Measurements from ENCODE around the gene PAGE5. TPM values are rescaled to one million over a fixed set of nuclear protein-coding genes. Genes with fewer than 3 reads are reported as not detected.

Gene PAGE5, protein sequence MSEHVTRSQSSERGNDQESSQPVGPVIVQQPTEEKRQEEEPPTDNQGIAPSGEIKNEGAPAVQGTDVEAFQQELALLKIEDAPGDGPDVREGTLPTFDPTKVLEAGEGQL
- total RNA-seq: not detected

DNA sequence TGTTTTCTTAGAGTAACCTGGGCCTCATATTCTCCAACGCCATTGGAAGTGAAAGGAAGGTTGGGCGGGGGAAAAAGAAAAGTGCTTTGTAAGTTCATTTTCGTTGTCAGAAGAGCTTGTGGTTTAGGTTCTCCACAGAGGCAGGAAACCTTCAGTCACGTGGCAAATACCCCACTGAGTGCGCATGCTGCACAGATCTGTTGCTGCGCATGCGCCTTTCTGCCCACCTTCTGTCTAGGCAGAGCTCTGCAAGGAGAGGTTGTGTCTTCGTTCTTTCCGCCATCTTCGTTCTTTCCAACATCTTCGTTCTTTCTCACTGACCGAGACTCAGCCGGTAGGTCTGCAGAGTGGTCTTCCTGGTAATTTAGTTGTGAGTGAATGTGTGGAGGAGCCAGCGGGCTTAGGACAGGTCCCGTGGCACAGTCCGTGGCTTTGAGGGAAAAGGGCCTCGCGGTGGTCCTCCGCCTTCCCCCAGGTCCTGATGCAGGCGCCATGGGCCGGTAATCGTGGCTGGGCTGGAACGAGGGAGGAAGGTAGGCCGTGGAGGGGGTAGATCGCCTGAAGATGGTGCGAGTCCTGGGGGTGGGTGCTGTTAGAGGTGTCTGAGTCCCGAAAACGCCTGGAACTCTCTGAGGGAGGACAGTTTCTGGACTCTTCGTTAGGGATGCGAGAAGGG lies at the start of gene PAGE5:
TSS of gene PAGE5 (plus strand) at position 228 of the 676 bp plus-strand sequence. CDS start 1,037 bp downstream, outside the sequence.

DNA sequence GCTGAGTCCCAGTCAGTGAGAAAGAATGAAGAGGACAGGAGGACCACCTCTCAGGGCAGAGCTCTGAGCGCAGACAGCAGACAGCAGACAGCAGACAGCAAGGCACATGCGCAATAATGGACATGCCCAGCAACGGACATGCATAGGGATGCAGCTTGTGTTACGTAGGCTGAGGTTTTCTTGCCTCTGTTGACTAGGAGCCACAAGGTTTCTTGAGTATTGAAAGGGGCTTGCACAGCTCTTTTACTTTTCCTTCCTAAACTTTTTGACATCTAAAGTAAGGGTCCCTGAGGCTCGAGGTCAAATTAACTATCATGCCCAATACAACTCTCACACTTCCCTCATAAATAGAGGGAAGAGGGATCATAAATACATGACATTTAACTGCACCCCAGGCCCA lies 44.7 kb downstream of the PAGE5 start, which contains the start of gene PAGE3:
TSS of gene PAGE3 (minus strand) at position 101 of the 400 bp plus-strand sequence. CDS start 1,013 bp downstream, outside the sequence.

Other genes starting within 250 kb of the PAGE5 start
- gene PFKFB1, start 226.2 kb upstream of the PAGE5 start, total RNA-seq: 0.23 TPM
- 3.2 TPM for gene APEX2, start 220.0 kb upstream of the PAGE5 start, total RNA-seq
- gene ALAS2, start 189.4 kb upstream of the PAGE5 start, total RNA-seq: 60.7 TPM
- not detected for gene PAGE2B, start 145.3 kb upstream of the PAGE5 start, total RNA-seq
- gene PAGE2, start 131.3 kb upstream of the PAGE5 start, total RNA-seq: not detected
- not detected for gene PAGE3, start 44.6 kb downstream of the PAGE5 start, total RNA-seq
- 109 TPM for gene MAGEH1, start 231.8 kb downstream of the PAGE5 start, total RNA-seq

Measured in diencephalon (tissue), 1 donor.